GM18907 (cell line): Measurements from ENCODE around the gene PARP14.
"Not testable (repeated sequence)": the region's sequence is repeated elsewhere in the genome, so short reads cannot be mapped to it uniquely, and the experiment has no call there.

Experiments used
- ATAC-seq: cut with Tn5 transposase; IDR thresholded peaks from one replicate; pipeline ENCODE4 v1.9.1; 2021; ENCODE audit warnings: mild to moderate bottlenecking, moderate library complexity; ENCODE audit not compliant: unreplicated experiment

The PARP14 gene

GRCh38 chr3:122676759-122677158 lies 3.9 kb upstream of the PARP14 start:
- ATAC-seq: no peak

- ATAC-seq: no peak
These were observed 3.4 kb upstream of the PARP14 start for GRCh38 chr3:122677216-122677615.

- ATAC-seq: no peak
These were observed 2.1 kb upstream of the PARP14 start for GRCh38 chr3:122678506-122678905.

- peak; percentile 36 for ATAC-seq
These were observed 1.4 kb upstream of the PARP14 start for GRCh38 chr3:122679085-122679881.

GRCh38 chr3:122679882-122680474 lies 661 bp upstream of the PARP14 start:
- peak; percentile 22 for ATAC-seq

- no peak for ATAC-seq
These were observed 790 bp downstream of the PARP14 start for GRCh38 chr3:122681284-122681973.

- ATAC-seq: no peak
These were observed 1.4 kb downstream of the PARP14 start for GRCh38 chr3:122681974-122682409.

GRCh38 chr3:122682778-122683411 lies 2.3 kb downstream of the PARP14 start:
- ATAC-seq: not testable (repeated sequence)

- no peak for ATAC-seq
These were observed 6.7 kb downstream of the PARP14 start for GRCh38 chr3:122687298-122687697.

- no peak for ATAC-seq
These were observed 8.4 kb downstream of the PARP14 start for GRCh38 chr3:122688996-122689395.

GRCh38 chr3:122689587-122689986 lies 8.9 kb downstream of the PARP14 start:
- no peak for ATAC-seq

- no peak for ATAC-seq
These were observed 9.5 kb downstream of the PARP14 start for GRCh38 chr3:122690096-122690495.

- peak; percentile 76 for ATAC-seq
These were observed 10.6 kb downstream of the PARP14 start for GRCh38 chr3:122691195-122691594.

GRCh38 chr3:122692674-122693073 lies 12.0 kb downstream of the PARP14 start:
- no peak for ATAC-seq

GRCh38 chr3:122694966-122695365 lies 14.3 kb downstream of the PARP14 start:
- ATAC-seq: no peak

- ATAC-seq: no peak
These were observed 15.4 kb downstream of the PARP14 start for GRCh38 chr3:122695927-122696561.

- ATAC-seq: peak; percentile 85
These were observed 17.4 kb downstream of the PARP14 start for GRCh38 chr3:122697952-122698620.

- no peak for ATAC-seq
These were observed 19.6 kb downstream of the PARP14 start for GRCh38 chr3:122700193-122700592.

GRCh38 chr3:122705379-122705778 lies 24.7 kb downstream of the PARP14 start:
- ATAC-seq: no peak

- ATAC-seq: not testable (repeated sequence)
These were observed 30.1 kb downstream of the PARP14 start for GRCh38 chr3:122710616-122711251.
